8988T (cell line): ENCODE results near the gene HPCAL1.
A peak's percentile ranks its signal among the peaks of the same experiment; 100 is the strongest.
"Not testable (repeated sequence)": the region's sequence is repeated elsewhere in the genome, so short reads cannot be mapped to it uniquely, and the experiment has no call there.

Source experiments
- DNase-seq: peaks from one replicate; pipeline ENCODE4 v3.0.0; 2011

The HPCAL1 gene

DNA sequence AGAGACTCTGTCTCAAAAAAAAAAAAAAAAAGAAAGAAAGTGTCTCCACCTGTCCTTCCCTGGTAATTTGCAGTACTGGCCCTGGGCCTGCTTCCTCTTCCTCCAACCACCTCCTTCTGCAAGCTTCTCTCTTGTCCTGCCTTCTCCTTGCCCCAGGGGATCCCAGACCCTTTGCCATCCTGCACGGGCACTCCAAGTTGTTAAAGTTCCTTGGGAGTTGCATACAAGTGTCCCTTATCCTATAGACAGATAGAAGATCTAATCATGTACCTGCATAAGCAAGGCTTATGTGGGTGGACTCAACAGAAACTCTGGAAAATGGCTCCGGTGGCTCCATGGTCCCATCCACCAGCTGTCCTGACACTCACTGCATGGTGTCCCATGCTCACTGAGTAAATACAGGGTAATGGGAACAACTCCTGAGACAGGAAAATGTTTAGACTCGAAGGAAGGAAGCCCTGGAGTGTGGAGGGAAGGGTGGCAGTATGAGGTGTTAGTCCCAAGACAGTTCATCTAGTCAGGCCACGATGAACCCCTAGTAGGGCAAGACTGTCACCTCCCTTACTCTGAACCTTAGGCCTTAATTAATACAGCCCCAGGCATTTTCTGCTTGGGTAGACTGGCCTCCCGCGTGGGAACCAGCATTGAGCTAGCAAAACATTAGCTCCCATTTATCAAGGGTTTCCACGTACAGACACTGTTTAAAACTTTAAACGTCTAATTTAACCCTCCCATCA, 128.3 kb downstream of the HPCAL1 start:
- no peak for DNase-seq

DNA sequence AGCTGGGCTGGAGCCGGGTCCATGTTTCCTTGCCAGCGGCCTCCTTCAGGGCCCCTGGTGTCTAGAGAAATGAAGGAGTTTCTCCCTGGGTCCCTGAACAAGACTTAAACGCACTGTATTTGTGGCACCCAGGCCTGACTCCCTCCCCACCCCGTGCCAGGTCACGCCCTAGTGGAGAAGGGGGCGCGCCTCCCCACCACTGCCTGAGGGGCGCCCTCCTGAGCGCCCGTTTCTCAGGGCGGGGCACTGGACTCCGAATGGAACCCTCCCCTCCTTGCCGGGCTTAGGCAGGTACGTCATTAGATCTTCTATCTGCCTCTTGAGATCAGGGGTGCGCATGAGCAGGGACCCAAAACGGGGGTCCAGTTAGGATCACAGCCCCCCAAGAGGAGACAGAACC, 129.1 kb downstream of the HPCAL1 start:
- no peak for DNase-seq

DNA sequence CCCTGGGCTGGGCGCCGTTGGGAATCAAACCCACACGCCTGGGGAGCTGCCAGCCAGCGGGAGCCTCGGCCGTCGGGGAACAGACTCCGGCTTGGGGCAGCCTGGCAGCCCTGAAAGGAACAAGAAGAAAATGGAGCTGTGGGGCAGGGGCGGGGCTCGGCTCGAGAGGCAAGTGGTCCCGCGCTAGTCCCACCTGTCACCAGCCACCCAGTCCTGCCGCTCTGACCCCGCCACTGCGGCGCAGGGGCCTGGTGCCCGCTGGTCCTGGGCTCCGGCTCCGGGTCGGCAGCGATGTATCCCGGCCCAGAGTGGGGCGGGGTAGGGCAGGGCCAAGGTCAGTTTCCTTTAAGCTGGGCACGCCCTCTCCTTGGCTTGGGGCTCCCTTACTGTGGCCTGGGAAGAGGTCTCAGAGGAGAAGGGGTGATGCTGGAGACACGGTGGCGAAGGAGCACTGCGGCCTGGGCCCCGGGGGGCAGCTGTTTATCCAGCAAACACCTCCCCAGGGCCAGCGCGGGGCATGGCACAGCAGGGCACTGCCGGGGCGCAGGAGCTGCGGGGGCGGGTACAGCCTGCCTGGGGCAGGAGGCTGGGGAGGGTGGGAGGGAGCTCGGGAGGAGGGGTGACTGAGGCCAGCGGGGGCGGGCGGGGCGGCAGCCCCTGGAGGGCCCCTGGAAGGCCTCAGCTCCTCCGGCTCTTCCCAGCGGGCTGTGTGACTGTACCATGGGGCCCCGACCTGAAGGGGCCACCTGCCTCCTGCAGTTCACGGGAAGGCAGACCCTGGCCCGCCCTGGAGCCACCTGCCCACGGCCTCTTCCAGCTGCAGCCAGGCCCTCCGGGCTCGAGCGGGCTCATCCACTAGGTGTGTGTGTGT, 129.8 kb downstream of the HPCAL1 start:
- no peak for DNase-seq

DNA sequence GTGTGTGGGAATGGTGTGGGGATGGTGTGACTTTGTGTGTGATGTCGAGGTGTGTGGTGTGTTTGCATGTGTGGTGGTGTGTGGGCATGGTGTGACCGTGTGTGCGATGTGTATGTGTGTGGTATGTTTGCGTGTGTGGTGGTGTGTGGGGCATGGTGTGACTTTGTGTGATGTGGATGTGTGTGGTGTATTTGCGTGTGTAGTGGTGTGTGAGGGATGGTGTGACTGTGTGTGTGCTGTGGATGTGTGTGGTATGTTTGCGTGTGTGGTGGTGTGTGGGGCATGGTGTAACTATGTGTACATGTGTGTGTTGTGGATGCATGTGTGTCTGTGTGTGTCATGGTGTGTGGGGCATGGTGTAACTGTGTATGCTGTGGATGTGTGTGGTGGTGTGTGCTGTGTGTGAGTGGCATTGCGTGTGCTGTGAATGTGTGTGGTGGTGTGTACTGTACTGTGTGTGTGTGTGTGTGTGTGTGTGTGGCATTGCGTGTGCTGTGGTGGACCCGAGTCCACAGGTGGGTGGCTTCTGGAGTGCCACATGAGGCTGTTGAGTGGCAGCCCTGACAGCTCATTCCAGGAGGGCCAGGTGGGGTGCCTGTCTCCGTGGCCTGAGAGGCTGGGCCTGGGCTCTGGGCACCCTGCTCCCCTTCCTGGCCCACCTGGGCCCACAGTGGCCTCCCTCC, 130.7 kb downstream of the HPCAL1 start:
- DNase-seq = no peak

DNA sequence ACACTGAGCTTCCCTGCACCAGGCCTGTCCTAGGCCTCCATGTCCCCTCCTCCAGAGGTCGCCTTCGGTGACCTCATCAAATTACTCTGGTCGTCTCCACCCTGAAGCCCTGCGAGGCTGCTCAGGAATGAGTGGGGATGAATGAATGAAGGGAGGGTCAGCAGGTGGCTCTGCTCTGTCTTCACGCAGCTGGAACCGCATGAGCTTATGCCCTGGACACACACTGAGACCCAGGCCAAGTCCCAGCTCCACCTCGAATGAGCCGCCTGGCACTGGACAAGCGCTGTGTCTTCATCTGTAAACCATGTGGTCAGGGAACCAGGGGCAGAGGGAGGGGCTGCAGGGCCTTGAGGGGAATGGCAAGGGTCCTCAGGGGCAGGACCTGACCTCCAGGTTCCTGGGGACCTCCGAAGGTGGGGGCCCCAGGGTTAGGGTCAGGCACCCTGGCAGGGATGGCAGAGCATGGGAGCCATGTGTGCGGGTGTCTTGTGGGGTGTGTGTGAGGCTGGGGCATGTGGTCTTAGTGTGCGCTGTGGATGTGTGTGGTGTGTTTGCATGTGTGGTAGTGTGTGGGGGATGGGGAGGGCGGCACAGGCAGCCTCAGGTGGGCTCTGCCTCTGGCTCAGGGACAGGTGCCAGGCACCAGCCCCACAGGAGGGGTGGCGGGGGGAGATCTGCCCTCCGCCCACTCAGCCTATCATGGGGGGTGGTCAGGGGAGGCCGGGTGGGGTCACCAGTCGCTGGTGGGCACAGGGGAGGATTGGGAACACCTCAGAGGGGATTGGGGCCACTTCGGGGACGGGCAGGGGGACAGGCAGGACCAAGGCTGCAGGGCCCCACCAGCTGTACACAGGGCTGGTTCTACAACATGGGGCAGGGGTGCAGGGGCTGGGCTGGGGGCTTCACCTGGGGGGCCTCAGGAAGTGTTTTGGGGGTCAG, 131.5 kb downstream of the HPCAL1 start:
- DNase-seq = no peak

DNA sequence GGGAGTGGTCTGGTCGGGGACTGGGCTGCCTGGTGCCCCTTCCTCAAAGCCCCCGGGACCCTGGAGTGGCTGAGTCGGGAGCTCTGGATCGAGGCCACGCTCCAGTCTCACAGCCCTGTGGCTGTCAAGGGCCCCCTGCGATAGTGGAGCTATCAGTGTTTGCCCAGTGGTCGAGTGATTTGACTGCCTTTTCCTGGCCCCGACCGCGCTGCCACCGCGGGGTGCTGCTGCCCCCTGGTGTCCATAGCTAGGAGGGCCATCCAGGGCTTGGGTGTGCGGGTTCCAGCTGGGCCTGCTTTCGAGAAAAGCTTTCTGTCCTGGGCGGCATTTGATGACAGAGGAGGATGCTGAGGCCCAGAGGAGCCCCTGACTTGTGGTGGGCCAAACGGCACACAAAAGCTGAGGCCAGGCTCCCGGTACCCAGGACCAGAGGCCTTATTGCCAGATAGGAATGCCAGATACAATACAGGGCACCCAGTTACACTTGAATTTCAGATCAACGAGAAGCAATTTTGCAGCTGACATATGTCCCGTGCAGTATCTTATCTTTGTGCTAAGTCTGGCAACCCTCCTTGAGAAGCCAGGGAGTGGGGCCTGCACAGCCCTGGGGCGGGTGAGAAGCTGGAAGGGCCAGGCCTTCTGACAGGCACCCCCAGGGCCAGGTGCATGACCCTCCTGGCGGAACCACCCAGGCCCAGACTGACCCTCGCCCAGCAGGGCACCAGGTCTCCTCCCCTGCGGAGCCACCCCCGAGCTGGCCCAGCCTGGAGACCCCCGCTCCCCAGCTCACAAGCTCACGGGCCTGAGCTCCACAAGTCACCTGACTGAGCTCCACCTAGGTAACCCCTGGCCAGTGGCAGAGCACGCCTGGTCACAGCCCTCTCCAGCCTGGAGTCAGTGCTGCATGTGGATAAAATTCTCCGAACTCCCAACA, 132.4 kb downstream of the HPCAL1 start:
- peak; percentile 92 for DNase-seq

DNA sequence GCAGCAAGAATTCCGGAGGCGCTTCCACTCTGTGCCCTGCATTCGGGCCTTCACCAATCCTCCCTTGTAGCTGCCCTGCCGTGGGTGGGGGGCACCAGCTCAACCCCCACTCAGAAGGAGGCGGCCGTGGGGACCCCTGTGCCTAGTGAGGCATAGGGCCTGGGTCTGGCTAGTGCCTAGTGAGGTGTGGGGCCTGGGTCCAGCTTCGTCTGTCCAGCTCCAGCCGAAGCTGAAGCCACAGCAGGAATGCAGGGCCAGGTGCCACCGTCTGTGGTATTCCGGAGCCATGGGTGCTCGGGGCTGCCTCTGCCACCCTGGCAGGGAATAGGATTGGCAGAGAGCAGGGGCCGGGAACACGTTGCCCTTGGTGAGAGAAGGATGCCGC, 133.1 kb downstream of the HPCAL1 start:
- DNase-seq = no peak

DNA sequence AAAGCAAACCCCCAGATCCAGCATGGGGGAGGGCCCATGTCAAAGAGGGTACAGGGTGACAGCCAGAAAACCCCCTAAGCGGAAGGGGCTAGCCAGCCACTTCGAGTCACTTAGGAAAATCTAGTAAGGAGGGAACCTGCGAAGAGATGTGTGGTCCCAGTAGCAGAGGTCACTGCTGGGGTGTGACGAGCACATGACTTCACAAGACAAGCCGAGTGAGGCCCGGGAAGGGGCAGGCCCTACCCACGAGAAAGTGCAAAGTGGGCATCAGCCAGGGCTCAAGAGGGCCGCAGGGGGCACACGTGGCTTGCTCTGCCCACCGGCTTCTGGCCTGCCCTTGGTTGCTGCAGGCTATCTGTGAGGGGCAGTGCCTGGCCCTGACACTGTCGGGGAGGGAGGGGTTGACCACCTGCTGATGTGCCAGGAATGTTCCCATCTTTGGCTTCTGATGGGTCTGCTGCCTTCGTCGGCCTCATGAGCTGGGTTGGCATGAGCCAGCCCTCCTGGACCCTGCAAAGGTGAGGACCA, 133.9 kb downstream of the HPCAL1 start:
- no peak for DNase-seq

DNA sequence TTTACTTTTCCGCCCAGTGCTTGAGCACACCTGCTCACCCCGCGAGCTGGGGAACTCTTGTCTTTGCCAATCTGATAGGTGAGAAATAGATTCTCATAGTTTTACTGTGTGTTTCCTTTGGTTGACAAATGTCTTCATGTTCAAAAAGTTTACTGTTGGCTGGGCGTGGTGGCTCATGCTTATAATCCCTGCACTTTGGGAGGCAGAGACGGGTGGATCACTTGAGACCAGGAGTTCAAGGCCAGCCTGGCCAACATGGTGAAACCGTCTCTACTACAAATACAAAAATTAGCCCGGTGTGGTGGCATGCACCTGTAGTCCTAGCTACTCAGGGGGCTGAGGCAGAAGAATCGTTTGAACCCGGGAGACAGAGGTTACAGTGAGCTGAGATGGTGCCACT, 135.1 kb downstream of the HPCAL1 start:
- no peak for DNase-seq

DNA sequence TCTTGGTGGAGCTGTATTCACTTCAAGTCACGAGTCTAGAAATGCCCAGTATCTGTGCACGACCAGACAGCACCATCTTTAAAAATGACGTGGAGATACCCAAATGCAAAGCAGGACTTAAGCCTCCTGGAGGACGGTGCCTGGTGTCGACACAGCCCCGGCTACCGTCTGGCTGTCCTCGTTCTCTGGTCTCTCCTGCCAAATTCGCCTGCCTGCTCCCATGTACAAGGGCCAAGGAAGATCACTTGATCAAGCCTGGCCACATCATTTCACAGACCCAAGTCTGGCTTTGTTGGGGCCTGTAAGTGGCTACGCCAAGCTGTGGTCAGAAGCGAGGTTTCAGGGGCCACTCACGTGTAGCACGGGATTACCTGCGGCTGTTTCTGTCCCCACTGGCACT, 136.0 kb downstream of the HPCAL1 start:
- no peak for DNase-seq

DNA sequence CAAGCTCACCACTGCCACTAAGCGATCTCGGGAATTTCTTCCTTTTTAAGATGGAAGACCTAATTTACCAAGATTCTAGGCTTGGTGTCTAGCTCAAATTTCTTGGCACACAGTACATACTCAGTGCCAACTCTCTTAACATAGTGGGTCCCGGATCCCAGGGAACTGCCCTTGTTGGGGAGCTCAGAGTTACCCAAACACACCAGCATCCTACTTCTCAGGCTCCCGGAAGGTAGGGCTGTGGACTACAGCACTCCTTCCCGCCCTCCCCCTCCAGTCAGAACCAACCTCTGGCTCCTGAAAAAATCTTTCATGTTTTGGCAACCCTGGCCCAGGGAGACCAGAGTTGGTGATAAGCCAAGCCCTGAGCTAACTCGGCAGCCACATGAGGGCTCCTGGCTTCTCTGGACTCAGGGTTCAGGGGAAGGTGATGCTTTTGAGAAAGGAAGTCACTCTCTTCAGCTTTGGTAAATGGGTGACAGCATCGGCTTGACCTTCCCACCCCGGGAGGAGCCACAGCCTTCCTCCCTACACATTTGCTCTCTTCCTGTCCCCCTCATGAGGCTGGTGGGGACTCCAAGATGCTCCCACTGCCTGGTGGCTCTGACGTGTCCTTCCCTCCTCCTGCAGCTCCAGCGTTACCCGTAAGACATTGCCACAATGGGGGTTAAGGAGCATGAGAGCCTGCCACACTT, 136.6 kb downstream of the HPCAL1 start:
- no peak for DNase-seq

DNA sequence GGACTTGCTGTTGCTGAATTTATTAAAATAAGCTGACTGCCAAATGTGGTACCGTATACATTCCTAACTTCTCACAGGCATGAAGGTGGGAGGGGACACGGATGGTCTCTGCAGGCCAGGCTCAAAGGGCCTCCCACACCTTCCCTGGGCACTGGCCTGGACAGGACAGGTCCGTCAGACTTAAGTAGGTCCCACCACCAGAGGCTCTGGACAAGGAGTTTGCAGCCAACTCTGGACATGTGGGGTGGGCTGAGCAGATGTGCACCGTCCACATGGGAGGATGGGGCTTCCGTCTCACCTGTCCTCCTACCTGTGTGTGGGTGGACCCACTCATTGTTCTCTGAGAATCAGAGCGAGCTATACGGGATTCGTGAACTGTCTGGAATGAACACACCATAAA, 137.3 kb downstream of the HPCAL1 start:
- no peak for DNase-seq

DNA sequence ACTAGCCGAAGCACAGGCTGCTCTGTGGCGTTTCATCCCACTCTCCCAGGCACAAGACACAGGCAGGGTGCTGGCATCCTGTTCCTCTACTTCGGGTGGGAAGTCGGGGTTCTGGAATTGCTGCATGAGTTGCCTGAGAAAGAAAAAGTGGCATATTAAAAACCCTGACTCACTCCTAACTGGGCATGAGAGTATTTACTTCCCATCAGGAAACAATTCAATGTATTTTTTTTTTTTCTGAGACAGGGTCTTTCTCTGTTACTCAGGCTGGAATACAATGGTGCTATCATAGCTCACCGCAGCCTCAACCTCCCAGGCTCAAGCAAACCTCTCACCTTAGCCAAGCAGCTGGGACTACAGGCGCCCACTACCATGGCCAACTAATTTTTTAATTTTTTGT, 138.0 kb downstream of the HPCAL1 start:
- no peak for DNase-seq

DNA sequence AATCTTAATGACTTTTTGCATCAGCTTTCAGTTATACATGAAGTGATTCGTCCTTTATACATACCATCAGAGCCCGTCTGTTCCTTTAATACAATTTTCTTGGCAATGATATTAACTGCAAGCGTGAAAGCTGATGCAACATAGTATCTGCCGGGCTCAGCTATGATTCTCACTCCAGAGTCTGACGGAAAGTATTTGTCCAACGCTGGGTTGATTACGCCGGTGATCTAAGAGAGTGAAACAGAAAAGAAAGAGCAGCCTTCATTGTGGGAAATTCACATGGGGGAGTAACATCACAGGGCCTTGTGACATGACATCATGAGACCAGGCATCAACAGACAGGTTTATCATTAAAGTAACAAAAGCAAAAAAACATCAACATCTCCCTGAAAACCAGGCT, 139.2 kb downstream of the HPCAL1 start:
- no peak for DNase-seq

DNA sequence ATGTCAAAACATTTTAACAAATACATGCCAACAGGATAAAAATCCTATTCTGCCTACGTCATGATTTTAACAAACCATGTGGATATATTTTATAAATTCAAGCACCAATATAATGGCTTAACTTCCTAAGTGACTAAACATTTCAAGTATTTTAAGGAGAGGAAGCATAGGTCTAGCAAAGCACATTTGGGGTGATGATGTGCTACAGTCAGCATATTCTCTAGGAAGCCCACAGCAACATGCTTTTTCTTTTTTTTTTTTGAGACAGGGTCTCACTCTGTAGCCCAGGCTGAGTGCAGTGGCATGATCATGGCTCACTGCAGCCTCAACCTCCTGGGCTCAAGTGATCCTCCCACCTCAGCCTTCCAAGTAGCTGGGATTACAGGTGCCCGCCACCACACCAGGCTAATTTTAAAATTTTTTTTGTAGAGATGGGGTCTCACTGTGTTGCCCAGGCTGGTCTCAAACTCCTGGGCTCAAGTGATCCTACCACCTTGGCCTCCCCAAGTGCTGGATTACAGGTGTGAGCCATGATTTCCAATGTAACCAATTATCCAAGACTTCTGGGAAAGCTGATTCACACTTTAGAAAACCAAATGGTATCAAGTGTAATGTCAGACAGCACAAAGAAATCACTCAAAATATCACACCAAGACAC, 139.9 kb downstream of the HPCAL1 start:
- DNase-seq = not testable (repeated sequence)

DNA sequence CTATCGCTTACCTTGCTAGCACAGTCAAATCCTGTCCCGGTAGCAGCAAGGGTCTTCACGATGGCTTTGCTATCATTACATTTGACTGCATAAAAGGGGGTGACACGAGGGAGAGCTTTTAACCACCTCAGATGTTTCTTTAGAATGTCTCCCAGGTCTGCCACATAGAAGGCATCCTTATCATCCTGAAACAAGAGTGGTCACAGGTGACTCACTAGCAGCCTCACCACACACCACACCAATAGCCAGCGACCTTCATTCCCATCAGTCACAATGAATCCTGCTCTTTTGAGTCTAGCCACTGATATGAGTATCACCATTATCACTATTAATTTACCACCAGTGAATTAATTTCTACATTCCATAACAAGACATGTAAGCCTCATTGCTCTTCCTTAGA, 141.8 kb downstream of the HPCAL1 start:
- no peak for DNase-seq

DNA sequence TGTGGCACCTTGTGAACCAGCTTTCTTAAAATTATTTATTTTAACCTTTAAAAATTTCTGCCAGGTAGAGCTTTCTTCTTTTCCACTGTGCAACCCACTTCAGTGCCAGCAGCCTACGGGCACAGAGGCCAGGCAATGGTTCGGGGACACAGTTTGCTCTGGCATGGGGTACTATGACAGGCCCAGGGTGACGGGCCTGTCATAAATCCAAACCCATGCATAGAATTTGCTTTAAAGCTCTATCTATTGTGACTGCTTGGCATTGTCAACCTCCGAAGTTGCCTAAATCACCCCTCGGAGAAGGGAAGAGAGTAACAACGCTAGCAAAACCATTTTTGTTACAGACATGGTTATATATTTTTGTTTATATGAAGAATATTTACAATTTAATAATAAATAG, 143.9 kb downstream of the HPCAL1 start:
- no peak for DNase-seq

DNA sequence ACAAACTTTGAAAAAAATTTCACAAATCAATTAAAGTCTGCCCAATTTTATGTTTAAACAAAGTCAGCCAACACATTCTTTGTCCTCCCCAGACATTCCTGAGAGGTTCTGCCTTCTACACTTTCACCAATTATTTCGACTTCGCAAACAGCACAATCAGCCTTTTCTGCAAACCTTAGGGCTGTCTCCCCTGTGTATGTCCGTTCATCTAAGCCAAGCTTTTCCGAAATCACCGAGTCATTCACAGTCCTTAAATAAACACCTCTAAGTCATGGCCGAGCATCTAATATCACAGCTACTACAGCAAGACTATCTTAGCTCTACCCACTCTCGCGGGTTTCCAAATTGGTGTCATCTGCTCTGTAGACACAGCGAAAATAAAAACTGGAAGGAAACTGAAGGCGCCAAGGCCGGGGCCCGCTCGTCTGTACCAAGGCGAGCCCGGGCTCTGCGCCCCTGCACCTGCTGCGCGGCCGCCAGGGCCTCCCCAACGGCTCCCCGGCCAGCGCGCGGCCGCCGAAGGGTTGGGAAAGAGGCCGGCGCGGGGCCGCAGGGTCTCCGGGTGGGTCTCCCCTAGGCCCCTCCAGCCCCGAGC, 144.7 kb downstream of the HPCAL1 start:
- DNase-seq = no peak

DNA sequence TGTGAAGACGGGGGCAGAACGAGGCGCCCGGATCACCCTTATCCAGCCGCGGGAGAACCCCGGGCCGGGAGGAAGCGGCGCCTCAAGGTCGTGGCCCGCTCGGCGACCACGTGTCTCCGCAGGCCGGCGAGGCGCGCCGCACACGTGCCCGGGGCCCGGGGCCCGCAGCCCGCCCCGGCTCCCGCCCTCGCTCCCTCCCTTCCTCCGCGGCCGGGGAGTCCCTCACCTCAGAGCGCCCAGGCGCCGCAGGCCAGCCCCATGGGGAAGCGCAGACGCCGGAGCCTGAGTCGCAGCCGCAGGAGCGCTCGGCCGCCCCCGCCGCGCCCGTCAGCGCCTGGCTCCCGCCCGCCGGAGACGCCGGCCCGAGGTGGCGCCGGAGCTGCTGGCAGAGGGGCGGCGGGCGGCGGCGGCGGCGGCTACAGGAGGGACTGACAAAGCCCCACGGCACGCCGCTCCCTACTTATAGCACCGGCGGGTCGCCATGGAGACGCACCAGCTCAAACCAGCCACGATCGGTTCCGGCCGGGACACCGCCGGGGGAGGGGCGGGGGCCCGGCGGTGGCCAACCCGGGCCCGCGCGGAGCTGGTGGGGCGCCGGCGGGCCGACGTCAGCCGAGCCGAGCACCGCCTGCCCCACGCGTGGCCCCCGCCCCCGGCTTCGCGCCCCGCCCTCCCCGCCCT, 145.3 kb downstream of the HPCAL1 start, which contains the start of gene ODC1:
TSS of gene ODC1 (minus strand) at position 433 of the 681 bp plus-strand sequence. CDS start 3,295 bp downstream, outside the sequence.
- peak; percentile 82 for DNase-seq
